C4-2B (cell line): ENCODE data around the gene FBXO3.
"Not testable (repeated sequence)": the region's sequence is repeated elsewhere in the genome, so short reads cannot be mapped to it uniquely, and the experiment has no call there.

Source experiments
- H3K27ac ChIP-seq: fragments of 450-650 bp; 2 replicates; pipeline ENCODE4 v1.5.1; 2017
- ZFX ChIP-seq: fragments of 450-650 bp; IDR thresholded peaks from 2 replicates; pipeline ENCODE4 v1.6.1; 2017
- TF ChIP-seq, protein P1 (sequence below): fragments of 450-650 bp; conservative IDR thresholded peaks from 2 replicates; pipeline ENCODE4 v1.5.1; 2017; ENCODE audit warnings: mild to moderate bottlenecking

FBXO3 gene

DNA sequence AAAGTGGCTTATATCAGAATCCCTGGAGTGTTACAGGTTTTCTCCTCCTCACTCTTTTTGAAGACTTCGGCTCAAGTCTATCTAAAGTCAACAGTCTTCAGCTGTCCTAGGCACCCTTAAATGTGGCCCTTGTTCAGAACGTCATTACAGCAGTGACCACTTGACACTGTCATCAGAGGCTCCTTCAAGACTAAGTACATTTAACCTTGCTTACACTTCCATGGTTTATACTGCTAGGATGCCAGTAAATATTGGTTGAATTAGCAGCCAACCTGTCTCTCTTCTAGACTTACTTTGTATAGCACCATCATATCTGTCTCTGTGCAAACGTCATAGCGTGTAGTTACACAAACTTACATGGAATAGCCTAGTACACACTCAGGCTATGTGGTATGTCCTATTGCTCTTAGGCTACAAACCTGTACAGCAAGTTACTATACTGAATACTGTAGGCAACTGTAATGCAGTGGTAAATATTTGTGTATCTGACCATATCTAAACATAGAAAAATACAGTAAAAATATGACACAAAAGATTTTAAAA lies 60.4 kb downstream of the FBXO3 start:
- no peak overlapping the region for H3K27ac ChIP-seq
- TF ChIP-seq ZFX = no peak
- TF ChIP-seq, protein P1, sequence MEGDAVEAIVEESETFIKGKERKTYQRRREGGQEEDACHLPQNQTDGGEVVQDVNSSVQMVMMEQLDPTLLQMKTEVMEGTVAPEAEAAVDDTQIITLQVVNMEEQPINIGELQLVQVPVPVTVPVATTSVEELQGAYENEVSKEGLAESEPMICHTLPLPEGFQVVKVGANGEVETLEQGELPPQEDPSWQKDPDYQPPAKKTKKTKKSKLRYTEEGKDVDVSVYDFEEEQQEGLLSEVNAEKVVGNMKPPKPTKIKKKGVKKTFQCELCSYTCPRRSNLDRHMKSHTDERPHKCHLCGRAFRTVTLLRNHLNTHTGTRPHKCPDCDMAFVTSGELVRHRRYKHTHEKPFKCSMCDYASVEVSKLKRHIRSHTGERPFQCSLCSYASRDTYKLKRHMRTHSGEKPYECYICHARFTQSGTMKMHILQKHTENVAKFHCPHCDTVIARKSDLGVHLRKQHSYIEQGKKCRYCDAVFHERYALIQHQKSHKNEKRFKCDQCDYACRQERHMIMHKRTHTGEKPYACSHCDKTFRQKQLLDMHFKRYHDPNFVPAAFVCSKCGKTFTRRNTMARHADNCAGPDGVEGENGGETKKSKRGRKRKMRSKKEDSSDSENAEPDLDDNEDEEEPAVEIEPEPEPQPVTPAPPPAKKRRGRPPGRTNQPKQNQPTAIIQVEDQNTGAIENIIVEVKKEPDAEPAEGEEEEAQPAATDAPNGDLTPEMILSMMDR = no peak

DNA sequence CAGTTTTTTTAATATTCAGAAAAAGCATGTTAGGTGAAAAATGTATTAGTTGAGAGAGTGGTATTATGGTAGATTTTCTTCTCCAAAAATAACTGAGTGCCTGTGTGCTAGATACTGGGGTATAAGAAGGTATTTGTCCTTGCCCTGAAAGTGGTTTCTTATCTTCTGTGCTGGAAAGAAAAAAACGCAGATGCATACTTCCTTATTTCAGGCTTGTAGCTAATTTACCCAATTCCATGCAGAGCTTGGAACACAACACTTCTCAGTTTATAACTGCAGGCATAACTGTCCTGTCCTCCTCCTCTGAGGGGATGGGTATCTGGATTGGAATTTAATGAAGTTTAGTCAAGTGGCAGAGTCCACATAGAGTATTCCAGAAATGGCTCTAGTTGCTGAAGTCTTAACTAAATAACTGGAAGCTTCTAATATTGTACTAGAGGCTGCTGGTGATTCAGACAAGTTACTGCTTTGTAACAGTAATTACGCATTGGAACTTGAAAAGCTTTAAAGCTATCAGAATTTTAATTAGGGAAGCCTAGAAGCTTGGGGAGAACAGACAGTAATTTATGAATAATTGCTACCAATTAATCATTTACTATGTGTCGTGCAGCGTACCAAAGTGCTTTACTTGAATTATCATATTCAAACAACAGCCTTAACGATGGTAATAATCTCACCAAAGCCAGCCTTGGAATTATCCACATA lies 61.0 kb downstream of the FBXO3 start:
- no peak overlapping the region for H3K27ac ChIP-seq
- TF ChIP-seq, protein P1 = no peak
- no peak for TF ChIP-seq ZFX

DNA sequence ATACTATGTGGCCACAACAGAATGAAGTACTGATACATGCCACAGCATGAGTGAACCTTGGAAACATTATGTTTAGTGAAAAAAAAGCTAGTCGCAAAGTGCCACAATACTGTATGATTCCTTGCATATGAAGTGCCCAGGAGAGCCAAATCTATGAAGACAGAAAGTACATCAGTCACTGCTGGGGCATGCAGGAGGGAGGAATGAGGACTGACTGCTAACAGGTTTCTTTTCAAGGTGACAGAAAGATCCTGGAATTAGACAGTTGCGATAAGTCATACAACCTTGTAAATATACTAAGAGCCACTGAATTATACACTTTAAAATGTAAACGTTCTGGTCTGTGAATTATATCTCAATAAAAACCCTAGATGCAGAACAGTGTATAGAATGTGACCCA lies 61.9 kb downstream of the FBXO3 start:
- no peak overlapping the region for H3K27ac ChIP-seq
- TF ChIP-seq, protein P1 = no peak
- TF ChIP-seq ZFX = no peak

DNA sequence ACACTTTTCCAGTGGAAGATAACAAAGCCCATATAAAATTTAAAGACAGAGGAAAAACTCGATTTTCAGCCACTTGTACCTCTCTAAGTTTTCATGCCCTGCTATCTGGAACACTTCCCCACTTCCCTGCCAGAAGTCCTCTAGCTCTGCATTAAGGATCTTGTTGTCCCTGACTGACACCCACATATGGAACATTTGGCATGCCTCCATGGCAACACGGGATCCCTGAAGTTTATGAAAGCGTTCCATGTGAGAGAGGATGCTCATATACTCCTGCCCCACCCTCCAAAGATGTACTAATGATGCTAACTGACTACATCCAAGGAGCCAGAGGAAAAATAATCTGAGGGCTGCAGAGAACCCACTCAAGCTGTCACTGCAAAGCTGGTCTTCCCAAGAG lies 64.9 kb downstream of the FBXO3 start:
- TF ChIP-seq, protein P1 = no peak
- TF ChIP-seq ZFX = no peak
- H3K27ac ChIP-seq = no peak overlapping the region

DNA sequence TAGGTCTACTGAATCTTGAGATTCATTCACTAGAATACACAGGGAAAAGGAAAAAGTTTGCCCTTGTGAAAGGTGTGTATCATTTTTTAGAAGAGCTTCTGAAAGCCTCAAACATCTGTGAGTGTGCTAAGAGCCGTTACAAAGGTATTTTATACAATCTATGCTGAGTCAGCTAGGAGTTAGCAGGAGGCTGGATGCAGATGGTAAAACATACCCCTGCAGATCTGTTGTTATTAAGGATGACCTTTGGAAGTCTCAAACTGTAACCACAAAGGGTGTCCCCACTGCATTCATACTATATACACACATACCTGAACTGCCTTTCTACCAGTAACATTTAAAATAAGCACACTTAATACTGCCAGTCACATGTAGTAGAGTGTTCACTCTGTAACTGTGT lies 65.3 kb downstream of the FBXO3 start:
- TF ChIP-seq ZFX = no peak
- TF ChIP-seq, protein P1 = no peak
- H3K27ac ChIP-seq = no peak overlapping the region

DNA sequence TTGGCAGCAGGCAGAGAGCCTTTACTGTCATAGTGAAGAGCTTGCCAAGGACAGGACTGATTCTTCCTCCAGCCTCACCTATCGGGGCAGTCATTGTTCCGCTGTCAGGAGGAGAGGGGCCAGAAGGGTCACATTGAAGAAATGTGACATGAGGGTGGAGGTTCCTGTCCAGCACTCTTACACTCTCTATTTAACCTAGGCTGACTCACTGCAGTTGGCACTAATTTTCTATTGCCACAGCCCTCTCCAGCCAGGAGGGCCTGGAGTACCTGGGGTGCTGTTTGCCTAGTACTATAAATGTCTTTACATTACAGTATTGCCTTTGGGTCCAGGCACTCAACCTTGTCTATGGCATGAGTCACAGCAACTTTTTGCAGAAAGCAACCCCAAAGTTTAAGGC lies 66.5 kb downstream of the FBXO3 start:
- H3K27ac ChIP-seq = not testable (repeated sequence)

DNA sequence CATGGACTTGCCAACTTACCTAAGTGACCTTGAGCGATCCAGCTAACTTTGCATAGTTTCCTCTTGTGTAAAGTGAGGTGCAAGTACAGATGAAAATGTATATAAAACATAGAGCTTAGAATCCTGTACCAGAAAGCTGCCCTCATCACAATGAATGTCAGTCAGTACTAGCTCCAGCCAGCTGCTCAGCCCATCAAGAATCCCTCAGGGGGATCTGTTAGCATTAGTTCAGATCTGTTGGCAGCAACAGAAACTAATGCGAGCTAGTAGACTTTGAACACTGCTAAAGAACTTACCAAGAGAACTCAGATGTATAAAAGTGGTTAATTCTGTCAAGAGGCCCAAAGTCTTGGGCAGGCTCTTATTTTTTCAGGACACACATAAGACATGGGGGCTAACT lies 67.4 kb downstream of the FBXO3 start:
- TF ChIP-seq ZFX = no peak
- TF ChIP-seq, protein P1 = no peak

DNA sequence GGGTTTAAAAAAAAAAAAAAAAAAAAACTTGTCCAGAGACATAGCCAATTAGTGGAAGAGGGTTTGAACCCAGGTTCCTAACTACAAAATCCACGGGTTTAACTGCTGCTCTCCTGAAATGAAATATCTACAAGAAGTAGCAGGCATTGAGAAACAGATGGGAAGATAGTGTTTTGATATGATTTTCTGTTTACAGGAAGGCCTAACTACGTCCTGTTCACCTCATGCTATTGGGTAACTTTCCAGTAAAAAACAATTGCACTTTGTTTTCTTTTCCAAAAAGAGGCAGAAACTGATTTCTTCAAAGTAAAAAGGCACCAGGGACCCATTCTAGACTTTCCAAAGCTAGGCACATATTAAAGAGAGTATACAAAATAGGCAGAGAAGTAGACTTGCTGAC lies 67.8 kb downstream of the FBXO3 start:
- TF ChIP-seq, protein P1 = no peak
- no peak for TF ChIP-seq ZFX
- no peak overlapping the region for H3K27ac ChIP-seq

More for the DNA sequence above, 67.4 kb downstream of the FBXO3 start:
- no peak overlapping the region for H3K27ac ChIP-seq
